Brain microvascular endothelial cell (primary cell): ENCODE results near the gene PAQR5.

ENCODE experiments used
- DNase-seq: peaks from one replicate; pipeline ENCODE4 v3.0.0-alpha.2; 2020
- H3K27ac ChIP-seq: fragments of 250-450 bp; sonication (Bioruptor Pico); 2 replicates; pipeline ENCODE4 v1.5.1; 2020; ENCODE audit warnings: mild to moderate bottlenecking, moderate library complexity
- H3K27me3 ChIP-seq: fragments of 250-450 bp; sonication (Bioruptor Pico); replicated peaks from 2 replicates; pipeline ENCODE4 v1.5.1; 2020; ENCODE audit warnings: mild to moderate bottlenecking
- H3K36me3 ChIP-seq: fragments of 250-450 bp; sonication (Bioruptor Pico); replicated peaks from 2 replicates; pipeline ENCODE4 v1.5.1; 2020; ENCODE audit warnings: mild to moderate bottlenecking
- H3K4me3 ChIP-seq: 2 replicates; pipeline ENCODE4 v1.5.1; 2011; ENCODE audit warnings: low read depth, mild to moderate bottlenecking, control low read depth, low read length, moderate library complexity
- in situ Hi-C: cut with HindIII; loops from 2 replicates; pipeline ENCODE4 v1.10.0; 2017; ENCODE audit warnings: low sequenced_read_pairs, low pct_ligation_motif_present
- TF ChIP-seq, protein P1 (sequence below): IDR thresholded peaks from 2 replicates; pipeline ENCODE4 v1.5.1; 2011; ENCODE audit warnings: low read depth, mild to moderate bottlenecking, moderate library complexity, low read length, control low read depth, inconsistent platforms; ENCODE audit errors: missing control alignments

PAQR5 gene

DNA sequence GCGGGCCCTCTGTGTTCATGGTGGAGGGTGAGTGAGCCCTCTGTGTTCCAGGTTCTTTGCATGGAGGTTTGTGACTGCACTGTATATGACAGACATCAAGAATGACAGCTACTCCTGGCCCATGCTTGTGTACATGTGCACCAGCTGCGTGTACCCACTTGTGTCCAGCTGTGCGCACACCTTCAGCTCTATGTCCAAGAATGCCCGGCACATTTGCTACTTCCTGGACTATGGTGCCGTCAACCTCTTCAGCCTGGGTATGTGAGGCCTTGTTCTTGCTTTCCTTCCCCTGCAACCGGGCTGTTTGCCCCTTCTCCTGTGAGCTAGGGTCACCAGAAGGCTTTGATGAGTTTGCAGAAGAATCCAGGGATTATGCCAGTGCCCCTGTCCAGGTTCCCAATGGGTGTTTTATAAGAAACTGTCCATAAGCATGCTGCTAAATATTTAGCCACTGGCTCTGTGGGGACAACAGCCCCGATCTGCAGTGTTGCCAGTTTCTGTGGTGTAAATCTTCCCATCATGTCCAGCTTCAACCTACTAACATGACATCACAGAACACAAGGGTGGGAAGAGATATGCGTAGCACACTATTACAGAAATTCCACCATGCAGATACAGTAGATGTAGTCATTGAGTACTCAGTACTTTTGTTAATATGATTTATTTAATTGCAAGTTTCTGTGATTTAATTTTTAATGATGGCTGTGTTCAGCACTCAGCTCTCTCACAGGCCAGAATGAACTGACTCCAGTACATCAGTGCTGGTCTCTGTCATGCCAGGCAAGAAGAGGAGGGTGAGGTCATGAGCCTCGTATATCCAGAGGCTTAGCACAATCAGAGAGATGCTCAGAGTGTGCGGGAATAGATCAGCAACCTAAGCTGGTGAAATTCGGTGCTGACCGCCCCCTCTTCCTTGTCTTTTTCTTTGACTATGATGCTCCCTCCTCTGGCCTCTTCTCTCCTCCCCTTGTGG lies 86.2 kb downstream of the PAQR5 start:
- TF ChIP-seq, protein P1, sequence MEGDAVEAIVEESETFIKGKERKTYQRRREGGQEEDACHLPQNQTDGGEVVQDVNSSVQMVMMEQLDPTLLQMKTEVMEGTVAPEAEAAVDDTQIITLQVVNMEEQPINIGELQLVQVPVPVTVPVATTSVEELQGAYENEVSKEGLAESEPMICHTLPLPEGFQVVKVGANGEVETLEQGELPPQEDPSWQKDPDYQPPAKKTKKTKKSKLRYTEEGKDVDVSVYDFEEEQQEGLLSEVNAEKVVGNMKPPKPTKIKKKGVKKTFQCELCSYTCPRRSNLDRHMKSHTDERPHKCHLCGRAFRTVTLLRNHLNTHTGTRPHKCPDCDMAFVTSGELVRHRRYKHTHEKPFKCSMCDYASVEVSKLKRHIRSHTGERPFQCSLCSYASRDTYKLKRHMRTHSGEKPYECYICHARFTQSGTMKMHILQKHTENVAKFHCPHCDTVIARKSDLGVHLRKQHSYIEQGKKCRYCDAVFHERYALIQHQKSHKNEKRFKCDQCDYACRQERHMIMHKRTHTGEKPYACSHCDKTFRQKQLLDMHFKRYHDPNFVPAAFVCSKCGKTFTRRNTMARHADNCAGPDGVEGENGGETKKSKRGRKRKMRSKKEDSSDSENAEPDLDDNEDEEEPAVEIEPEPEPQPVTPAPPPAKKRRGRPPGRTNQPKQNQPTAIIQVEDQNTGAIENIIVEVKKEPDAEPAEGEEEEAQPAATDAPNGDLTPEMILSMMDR = no peak

DNA sequence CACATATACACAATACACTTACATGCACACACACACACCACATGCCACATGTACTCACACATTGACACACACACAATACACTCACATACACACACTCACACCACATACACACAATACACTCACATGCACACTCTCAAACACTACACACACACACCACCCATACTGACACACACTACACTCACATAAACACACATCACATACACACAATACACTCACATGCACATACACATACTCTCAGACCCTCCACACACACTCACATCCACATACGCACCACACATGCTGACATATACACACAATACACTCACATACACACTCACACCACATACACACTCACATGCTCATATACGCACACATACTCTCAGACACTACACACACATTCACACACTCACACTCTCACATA lies 87.1 kb downstream of the PAQR5 start:
- H3K27me3 ChIP-seq = no peaks in the 10 kb centered on the region
- H3K36me3 ChIP-seq = no peaks in the 10 kb centered on the region
- in situ Hi-C loops = no loop called here
- no peak overlapping the region for H3K27ac ChIP-seq
- DNase-seq = no peak
- TF ChIP-seq, protein P1 = no peak
- H3K4me3 ChIP-seq = no peak overlapping the region

More for the DNA sequence above, 86.2 kb downstream of the PAQR5 start:
- no peaks in the 10 kb centered on the region for H3K27me3 ChIP-seq
- no peak overlapping the region for H3K27ac ChIP-seq
- DNase-seq = no peak
- no peak overlapping the region for H3K4me3 ChIP-seq
- in situ Hi-C loops = no loop called here
- no peaks in the 10 kb centered on the region for H3K36me3 ChIP-seq

DNA sequence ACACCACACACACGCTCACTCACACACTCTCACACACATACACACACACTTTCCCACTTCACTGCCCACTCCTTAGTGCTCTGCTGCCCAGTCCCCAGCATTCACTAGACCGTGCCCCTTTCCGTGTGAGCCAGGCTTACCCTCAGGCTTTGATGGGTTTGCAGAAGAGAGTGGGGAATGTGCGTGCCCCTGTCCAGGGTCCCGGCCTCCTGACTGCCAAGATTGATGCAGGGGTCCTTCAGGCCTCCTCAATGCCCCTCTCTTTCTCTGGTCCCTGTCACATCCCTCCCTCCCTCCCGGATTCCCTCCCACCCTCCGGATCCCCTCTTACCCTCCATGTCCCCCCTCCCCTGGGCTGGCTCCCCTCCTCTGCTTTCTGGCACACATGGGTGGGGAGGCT lies 87.6 kb downstream of the PAQR5 start:
- Histone ChIP-seq H3K36me3 (no peaks in the 10 kb centered on the region), H3K27me3 (no peaks in the 10 kb centered on the region), H3K27ac (no peak overlapping the region), H3K4me3 (no peak overlapping the region)
- in situ Hi-C loops = no loop called here
- TF ChIP-seq, protein P1 = no peak
- no peak for DNase-seq

DNA sequence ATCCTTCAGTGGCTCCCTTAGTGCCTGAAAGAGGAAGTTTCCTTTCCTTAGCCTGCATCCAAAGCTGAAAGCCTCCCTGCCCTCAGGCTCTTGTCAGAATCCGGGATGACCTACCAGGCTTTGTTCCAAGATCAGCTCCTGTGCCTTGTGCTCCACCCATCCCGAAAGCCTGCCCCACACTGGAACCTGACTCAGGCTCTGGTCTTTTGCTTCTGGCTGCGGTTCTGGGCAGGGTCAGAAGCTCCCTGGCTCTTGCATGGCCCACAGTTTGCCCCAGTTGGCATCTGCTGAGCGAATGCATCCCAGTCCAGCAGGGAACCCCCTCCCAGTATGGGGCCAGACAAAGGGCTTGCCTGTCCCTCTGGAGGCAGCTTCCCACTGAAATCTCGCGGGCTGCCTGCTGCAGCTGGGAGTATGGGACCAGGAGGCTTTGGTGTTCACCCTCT lies 89.6 kb downstream of the PAQR5 start:
- H3K36me3 ChIP-seq = no peaks in the 10 kb centered on the region
- no peaks in the 10 kb centered on the region for H3K27me3 ChIP-seq
- no peak for DNase-seq
- TF ChIP-seq, protein P1 = no peak
- H3K4me3 ChIP-seq = no peak overlapping the region
- in situ Hi-C loops = no loop called here
- H3K27ac ChIP-seq = no peak overlapping the region

DNA sequence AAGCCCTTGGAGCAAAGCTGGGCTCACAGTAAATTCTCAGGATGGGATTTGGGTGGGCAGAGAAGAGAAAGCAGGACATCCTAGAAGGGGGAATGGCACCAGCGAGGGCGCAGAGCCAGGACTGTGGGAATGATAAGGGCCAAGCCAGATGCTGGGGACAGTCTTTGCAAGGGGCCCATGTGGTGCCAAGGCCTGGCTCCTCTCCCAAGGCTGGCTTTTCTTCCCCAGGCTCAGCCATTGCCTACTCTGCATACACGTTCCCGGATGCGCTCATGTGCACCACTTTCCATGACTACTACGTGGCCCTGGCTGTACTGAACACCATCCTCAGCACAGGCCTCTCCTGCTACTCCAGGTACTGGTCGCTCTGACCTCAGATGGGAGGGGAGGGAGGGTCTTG lies 90.7 kb downstream of the PAQR5 start:
- H3K27me3 ChIP-seq = no peaks in the 10 kb centered on the region
- H3K36me3 ChIP-seq = no peaks in the 10 kb centered on the region
- no peak for DNase-seq
- no peak overlapping the region for H3K4me3 ChIP-seq
- in situ Hi-C loops = no loop called here
- no peak overlapping the region for H3K27ac ChIP-seq
- TF ChIP-seq, protein P1 = no peak
